Transverse colon (tissue), 4 donors: ENCODE measurements around the gene DRD4.

Source experiments
- POLR2AphosphoS5 ChIP-seq, 3 donors: sonication (generic); formaldehyde crosslinking; IDR thresholded peaks; one replicate each; pipeline ENCODE4 v1.6.1; 2016; ENCODE audit warnings: antibody characterized with exemption in 3 of 3
- TF ChIP-seq, protein P1 (sequence below), 5 experiments: fragments of 200-600 bp in 3 of 5; fragments of 450-650 bp in 2 of 5; sonication (generic) in 3 of 5; IDR thresholded peaks; 1 replicate in 2 of 5; 2 replicates in 3 of 5; pipeline ENCODE4 v1.5.1; 2016 to 2017; ENCODE audit warnings: antibody characterized with exemption in 5 of 5, inconsistent platforms in 3 of 5, mild to moderate bottlenecking in 2 of 5, moderate library complexity in 1 of 5

DNA sequence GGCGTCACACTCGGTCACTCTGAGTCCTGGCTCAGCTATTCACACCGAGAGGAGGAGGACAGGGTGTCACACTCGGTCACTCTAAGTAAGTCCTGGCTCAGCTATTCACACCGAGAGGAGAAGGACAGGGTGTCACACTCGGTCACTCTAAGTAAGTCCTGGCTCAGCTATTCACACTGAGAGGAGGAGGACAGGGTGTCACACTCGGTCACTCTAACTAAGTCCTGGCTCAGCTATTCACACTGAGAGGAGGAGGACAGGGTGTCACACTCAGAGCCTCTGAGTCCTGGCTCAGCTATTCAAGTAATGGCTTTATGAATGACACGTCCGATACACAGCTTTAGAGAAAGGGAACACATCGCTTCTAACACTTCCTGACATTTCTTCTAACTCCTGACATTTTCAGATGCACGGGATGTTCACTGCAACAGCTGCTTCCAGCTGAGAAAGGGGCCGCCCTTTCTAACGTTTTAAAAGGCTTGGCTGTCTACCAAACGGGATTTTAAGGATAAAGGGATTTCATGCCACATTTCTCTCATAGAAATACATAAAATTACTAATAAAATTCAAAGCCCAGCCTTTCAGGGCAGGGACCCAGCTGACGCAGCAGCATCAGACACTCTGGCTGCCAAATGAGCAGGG is 28.1 kb downstream of the DRD4 start:
- TF ChIP-seq, protein P1, sequence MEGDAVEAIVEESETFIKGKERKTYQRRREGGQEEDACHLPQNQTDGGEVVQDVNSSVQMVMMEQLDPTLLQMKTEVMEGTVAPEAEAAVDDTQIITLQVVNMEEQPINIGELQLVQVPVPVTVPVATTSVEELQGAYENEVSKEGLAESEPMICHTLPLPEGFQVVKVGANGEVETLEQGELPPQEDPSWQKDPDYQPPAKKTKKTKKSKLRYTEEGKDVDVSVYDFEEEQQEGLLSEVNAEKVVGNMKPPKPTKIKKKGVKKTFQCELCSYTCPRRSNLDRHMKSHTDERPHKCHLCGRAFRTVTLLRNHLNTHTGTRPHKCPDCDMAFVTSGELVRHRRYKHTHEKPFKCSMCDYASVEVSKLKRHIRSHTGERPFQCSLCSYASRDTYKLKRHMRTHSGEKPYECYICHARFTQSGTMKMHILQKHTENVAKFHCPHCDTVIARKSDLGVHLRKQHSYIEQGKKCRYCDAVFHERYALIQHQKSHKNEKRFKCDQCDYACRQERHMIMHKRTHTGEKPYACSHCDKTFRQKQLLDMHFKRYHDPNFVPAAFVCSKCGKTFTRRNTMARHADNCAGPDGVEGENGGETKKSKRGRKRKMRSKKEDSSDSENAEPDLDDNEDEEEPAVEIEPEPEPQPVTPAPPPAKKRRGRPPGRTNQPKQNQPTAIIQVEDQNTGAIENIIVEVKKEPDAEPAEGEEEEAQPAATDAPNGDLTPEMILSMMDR (IDR thresholded peaks at IDR 0.05): no peak
- peak in 1 of 3 donors; percentile 16 for TF ChIP-seq POLR2AphosphoS5 (IDR thresholded peaks at IDR 0.05)
